Activated CD4-positive, alpha-beta T cell treated with anti-CD3 and anti-CD28 coated beads, Interleukin-10, Interleukin-2, amounts not matched to agents 100 ng/mL and 50 ng/mL, durations not matched to agents 16 hours and 8 hours (primary cell): Measurements from ENCODE around the gene KRT6A.
A peak's percentile ranks its signal among the peaks of the same experiment; 100 is the strongest.
"Not testable (repeated sequence)": the region's sequence is repeated elsewhere in the genome, so short reads cannot be mapped to it uniquely, and the experiment has no call there.

Experiments
- DNase-seq: peaks from one replicate; pipeline ENCODE4 v3.0.0-alpha.2; 2020

The KRT6A gene

DNA sequence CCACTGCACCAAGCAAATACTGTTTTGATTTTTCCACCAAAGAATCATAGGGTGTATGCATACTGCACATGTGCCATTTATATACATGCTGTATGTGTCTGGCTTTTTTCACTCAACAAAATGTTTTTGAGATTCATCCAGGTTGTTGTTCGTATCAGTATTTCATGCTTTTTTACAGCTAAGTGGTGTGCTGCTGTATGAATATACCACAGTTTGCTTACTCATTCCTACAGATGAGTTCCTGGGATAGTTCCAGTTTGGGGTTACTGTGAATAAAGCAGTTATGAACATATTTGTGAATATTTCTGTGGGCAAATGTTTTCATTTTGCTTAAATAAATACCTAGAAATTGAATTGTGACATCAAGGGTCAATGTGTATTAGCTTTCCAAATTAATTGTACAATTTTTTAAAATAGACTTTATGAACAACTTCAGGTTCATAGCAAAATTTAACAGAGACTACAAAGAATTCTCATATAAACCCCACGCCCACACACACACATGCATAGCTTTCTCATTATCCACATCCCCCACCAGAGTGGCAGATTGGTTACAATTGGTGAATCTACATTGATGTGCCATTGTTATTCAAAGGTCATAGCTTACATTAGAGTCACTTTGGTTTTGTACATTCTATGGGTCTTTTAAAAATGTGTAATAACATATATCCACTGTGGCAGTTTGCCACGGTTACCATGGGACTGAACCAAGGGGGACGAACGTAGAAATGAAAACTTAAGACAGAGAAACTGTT, 6.9 kb upstream of the KRT6A start:
- no peak for DNase-seq

GRCh38 chr12:52498946-52499345, 5.9 kb upstream of the KRT6A start:
- no peak for DNase-seq

DNA sequence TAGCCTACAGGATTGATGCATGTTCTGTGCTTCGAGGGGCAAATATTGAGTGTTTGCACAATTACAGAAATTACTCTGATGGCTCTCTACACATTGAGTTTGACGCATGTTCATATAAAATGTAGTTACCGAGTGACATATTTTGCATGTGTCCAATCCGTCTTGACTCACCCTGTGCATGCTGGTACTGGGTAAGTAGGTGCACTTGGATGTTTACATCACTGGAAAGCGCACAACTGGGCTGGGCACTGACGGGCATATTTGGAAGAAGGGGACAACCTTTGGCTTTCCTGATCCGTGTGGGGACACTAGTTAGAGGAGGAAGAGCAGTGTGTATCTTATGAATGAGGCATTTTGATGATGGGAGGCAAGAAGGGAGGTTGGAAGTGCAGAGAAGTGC, 4.9 kb upstream of the KRT6A start:
- DNase-seq, result no peak

DNA sequence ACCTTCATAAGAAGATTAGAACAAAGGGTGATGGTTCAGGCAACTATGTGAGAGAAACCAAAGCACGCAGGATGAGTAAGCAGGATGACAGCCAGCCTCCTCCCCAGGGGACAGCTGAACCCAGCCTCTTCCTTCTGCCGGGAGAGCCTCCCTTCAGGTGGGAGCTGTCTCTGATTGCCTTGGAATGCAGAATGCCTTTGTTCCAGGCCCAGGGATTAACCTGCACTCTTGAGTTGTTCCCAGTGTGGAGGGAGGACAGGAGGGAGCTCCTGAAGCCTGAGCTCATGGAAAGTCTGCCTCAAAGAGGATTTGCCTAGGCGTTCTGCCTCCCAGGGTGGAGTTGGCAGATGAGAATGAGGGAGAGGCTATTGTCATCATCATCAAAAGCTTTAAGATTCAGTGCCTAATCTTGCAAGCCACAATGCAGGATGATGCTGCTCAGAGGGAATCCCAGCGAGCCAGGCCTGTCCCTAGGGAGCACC, 3.6 kb upstream of the KRT6A start:
- DNase-seq, result no peak

DNA sequence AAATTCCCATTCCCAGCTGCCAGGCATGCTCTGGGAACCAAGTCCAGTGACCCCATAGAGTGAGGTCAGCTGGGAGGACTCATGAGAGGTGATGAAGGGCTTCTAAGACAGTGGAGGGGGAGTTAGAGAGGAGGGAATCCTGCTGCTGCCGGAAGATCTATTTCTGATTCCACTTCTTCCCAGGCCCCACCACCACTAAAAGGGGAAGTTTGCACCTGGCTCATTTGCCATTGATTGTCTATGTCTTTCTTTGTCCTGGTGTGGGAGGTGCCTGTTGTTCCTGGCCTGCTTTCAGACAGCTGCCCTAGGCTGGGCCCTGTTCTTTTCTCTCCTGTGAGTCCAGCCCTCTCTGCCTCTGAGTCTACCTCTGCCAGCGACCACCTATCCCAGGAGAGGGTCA, 3.0 kb upstream of the KRT6A start:
- no peak for DNase-seq

GRCh38 chr12:52495389-52495788, 2.3 kb upstream of the KRT6A start:
- DNase-seq, result no peak

DNA sequence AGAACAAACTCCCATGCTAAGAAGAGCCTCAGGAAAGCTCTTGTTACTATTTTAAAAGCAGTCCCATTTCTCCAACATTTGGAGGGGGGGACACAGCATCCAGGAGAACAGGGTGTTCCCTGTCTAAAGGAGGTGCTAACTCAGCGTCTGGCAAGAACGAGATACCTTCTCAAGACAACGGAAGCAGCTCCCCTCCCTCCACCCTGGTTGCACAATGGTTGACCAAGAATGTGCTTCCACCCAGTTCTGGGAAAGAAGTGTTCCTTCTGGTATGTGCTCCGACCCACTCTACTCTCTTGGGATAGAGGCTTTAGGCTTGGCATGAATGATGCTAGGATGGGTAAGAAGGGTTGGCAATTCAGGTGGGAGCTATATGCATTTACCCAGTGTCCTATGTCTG, 1.5 kb upstream of the KRT6A start:
- DNase-seq, result no peak

DNA sequence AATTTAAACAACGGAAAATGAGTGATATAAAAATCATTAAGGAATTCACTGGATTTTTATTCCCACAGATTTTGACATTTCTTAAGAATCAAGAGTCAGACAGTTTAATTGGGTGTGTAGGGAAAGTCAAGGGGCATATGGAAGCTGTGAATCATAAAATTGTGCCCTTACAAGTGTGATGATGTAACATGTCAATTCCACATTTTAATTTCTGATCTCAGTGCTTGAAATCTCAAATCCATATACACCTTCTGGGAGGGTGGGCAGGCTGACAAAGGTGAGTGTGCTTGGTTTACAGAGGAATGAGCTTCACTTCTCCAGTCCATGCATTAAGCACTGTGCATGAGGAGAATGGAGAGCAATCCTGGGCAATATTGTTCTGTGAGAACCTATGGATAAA, 1.0 kb upstream of the KRT6A start:
- no peak for DNase-seq

DNA sequence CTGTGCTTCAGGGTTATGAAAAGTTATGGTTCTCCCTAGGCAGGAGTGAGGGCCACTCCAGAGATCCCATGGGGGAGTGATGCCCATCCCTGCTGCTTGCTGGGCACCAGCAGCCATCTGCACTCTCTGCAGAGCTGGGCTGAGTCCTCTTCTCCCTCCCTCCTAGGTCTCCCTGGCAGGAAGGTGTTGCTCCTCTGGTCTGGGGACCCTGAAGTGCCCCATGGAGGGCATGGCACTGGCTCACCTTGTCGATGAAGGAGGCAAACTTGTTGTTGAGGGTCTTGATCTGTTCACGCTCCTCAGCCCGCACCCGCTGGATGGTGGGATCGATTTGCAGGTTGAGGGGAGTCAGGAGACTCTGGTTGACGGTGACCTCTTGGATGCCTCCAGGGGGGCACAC, 652 bp downstream of the KRT6A start:
- not testable (repeated sequence) for DNase-seq

DNA sequence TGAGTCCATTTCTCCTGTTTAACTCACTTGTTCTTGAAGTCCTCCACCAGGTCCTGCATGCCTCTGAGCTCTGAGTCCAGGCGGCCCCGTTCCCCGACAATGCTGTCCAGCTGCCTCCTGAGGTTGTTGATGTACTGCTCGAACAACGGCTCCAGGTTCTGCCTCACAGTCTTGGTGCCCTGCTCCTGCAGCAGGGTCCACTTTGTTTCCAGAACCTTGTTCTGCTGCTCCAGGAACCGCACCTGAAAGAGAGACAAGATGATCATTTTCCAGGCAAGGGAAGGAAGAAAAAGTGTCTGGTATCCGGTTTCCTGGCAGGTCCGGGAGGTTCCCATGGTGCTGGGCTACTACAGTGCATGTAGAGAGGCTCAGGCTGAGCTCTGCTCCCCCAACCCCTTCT, 1.6 kb downstream of the KRT6A start:
- not testable (repeated sequence) for DNase-seq

- no peak for DNase-seq
Measured at GRCh38 chr12:52488736-52489135, 4.3 kb downstream of the KRT6A start.

- DNase-seq, result not testable (repeated sequence)
Measured at GRCh38 chr12:52487744-52488443, 5.2 kb downstream of the KRT6A start.

DNA sequence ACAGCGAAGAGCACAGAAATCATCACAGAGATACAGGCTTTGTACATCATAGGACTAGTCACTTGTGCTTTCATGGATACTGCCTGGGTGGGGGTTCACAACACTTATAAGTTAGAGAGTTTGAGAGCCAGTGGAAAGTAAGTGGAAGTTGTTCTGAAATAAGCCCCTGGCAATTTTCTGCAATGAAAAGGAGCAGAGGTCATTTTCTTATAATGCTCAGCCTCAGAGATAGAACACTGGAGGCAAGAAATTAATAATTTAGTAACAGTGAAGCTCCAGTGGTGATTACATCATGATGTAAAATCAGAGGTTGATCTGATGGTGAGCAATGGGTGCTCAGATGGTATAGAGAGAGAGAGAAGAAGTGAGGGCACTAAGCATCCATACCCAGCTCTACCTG, 5.8 kb downstream of the KRT6A start:
- no peak for DNase-seq

DNA sequence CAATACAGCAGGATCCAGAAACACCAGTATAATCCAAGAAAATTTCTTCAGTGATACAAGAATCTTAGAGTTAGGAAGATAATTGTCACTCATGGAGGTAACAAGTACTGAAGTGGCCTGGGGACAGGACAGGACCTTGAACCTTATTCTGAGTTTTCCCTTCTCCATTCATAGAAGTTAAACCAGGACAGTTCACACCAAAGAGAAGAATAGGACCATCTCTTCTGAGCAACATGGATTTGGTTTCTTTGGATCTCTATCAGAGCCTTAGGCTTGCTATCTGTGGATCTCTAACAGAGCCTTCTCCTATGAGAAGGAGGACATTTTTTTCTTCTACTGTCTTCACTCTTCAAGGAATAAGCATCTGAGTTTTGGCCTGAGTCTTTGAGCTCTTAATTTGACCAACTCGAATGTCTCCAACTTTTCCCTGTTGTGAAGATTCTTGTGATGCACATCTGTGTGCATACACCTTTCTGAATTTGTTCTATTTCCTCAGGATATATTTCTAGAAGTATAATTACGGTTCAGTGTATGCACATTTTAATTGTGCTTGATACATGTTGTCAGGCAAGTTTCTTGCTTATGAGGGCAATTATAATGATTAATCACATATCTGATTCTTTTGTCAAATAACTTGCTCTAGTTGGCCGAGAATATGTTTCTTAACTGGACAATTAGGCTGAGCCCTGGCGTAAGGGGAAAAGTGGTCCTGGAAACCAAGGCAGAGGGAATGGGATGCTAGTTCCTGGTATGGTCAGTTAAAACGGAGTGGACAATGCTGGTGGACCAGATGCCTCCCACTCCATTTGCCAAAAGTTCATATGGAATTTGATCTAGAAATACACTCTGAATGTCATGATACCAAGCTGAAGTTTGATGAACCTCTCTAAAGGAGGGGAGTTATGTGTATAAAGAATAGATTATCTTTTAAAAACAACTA, 6.6 kb downstream of the KRT6A start:
- no peak for DNase-seq

- no peak for DNase-seq
Measured at GRCh38 chr12:52480073-52480472, 13.0 kb downstream of the KRT6A start.

DNA sequence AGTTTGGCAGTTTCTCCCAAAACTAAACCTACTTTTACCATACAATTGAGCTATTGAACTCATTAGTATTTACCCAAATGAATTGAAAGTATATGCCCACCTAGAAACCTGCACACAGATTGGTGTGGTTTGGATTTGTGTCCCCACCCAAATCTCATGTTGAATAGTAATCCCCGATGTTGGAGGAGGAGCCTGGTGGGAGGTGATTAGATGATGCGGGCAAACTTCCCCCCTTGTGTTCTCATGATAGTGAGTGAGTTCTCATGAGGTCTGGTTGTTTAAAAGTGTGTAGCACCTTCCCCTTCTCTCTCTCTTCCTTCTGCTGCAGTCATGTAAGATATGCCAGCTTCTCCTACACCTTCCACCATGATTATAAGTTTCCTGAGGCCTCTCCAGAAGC, 15.4 kb downstream of the KRT6A start:
- DNase-seq, result no peak

- DNase-seq, result no peak
Measured at GRCh38 chr12:52474212-52474611, 18.8 kb downstream of the KRT6A start.

DNA sequence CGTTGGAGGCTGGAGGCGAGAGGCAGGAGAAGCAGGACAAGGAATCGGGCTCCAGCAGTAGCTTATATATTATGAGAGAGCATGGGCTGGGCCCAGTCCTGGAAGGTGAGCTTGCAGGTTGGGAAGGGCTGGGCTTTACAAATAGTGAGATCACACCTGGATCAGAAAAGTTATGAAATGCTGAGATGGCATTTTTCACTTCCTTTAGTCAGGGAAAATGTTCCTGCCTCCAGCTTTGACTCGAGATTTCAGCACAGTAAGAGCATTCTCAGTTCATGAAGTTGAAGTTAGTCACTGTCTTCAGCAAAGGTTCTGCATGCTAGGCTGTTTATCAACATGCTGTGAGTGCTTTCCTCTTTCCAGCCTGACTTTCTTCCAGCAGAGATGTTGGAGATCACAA, 19.3 kb downstream of the KRT6A start, which contains the start of gene KRT6C:
KRT6C (minus strand) TSS at position 38 of the 400 bp plus-strand sequence. CDS start 68 bp downstream, outside the sequence.
- no peak for DNase-seq

DNA sequence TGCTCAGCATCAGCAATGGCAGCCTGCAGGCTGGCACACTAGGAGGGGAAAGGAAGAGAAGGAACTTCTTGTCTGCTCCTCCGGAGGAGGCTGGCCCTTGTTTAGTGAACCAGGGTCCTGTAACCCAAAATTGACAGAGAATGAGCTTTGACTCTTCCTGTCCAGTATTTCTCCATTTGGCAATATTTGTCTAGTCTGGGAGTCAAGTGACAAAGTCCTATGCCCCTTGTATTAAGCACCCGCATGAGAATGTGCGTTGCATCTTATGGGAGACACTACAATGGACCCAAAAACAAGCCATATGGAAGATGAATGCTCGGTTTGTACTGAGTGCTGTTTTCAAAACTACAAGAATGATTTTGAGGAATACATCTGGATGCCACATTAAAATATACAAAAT, 23.2 kb downstream of the KRT6A start:
- DNase-seq, result no peak

- no peak for DNase-seq
Measured at GRCh38 chr12:52464897-52465296, 28.2 kb downstream of the KRT6A start.

- DNase-seq, result no peak
Measured at GRCh38 chr12:52461693-52462092, 31.4 kb downstream of the KRT6A start.

DNA sequence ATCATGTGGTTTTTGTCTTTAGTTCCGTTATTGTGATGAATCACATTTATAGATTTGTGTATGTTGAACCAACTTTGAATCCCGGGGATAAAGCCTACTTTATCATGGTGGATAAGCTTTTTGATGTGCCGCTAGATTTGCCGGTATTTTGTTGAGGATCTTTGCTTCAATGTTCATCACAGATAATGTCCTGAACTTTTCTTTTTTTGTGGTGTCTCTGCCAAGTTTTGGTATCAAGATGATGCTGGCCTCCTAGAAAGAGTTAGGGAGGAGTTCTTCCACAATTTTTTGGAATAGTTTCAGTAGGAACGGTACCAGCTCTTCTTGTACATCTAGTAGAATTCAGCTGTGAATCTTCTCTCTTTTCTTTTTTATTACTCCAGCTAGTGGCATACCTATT, 34.2 kb downstream of the KRT6A start:
- DNase-seq, result no peak

GRCh38 chr12:52455821-52456220, 37.2 kb downstream of the KRT6A start:
- peak; percentile 6 for DNase-seq
